Natural killer cell (primary cell): ENCODE measurements around the gene CFAP99. TPM values are rescaled to one million over a fixed set of nuclear protein-coding genes. Genes with fewer than 3 reads are reported as not detected.

ENCODE experiments used
- ATAC-seq, 3 donors: fragments of 150-1000 bp in 2 of 3; fragments of 200-7000 bp in 1 of 3; cut with Tn5 transposase; 1 replicate in 1 of 3; 2 replicates in 2 of 3; pipeline ENCODE4 v1.10.0; 2021; ENCODE audit warnings: mild to moderate bottlenecking in 2 of 3, moderate library complexity in 2 of 3
- DNase-seq, 2 donors: peaks; one replicate each; pipeline versions ENCODE4 v3.0.0 to v3.0.0-alpha.2; 2013 to 2021; ENCODE audit warnings: mixed read lengths in 1 of 2
- H3K27ac ChIP-seq: one replicate; pipeline ENCODE4 v1.5.1; 2013; ENCODE audit warnings: mild to moderate bottlenecking, low read length
- H3K27me3 ChIP-seq: one replicate; pipeline ENCODE4 v1.6.1; 2013; ENCODE audit warnings: low read length; ENCODE audit not compliant: control insufficient read depth, insufficient read depth
- H3K36me3 ChIP-seq: one replicate; pipeline ENCODE4 v1.6.1; 2013; ENCODE audit warnings: low read length; ENCODE audit not compliant: control insufficient read depth, insufficient read depth
- H3K4me1 ChIP-seq: one replicate; pipeline ENCODE4 v1.6.1; 2013; ENCODE audit warnings: low read length; ENCODE audit not compliant: control insufficient read depth, insufficient read depth
- H3K4me3 ChIP-seq: one replicate; pipeline ENCODE4 v1.5.1; 2013; ENCODE audit warnings: low read length
- H3K9me3 ChIP-seq: one replicate; pipeline ENCODE4 v1.6.1; 2013; ENCODE audit warnings: low read length; ENCODE audit not compliant: control insufficient read depth, insufficient read depth
- H3K27ac Mint-ChIP-seq, 2 donors: one replicate each; pipeline ENCODE4 v1.8.0; 2022; ENCODE audit warnings: mild to moderate bottlenecking in 2 of 2, mixed read lengths in 2 of 2, moderate library complexity in 1 of 2
- H3K27me3 Mint-ChIP-seq, 2 donors: one replicate each; pipeline ENCODE4 v1.8.0; 2022; ENCODE audit warnings: low read depth in 2 of 2, mixed read lengths in 2 of 2
- H3K36me3 Mint-ChIP-seq: one replicate; pipeline ENCODE4 v1.8.0; 2022; ENCODE audit warnings: mixed read lengths
- H3K4me1 Mint-ChIP-seq, 2 donors: one replicate each; pipeline ENCODE4 v1.8.0; 2022; ENCODE audit warnings: mixed read lengths in 2 of 2
- H3K4me3 Mint-ChIP-seq: one replicate; pipeline ENCODE4 v1.8.0; 2022; ENCODE audit warnings: mild to moderate bottlenecking, moderate library complexity, mixed read lengths
- H3K9me3 Mint-ChIP-seq, 2 donors: one replicate each; pipeline ENCODE4 v1.8.0; 2022; ENCODE audit warnings: mixed read lengths in 2 of 2
- CTCF ChIP-seq: fragments of 200-600 bp; IDR thresholded peaks from one replicate; pipeline ENCODE4 v1.8.0; 2022; ENCODE audit warnings: antibody characterized with exemption
- WGBS: methylation state at CpG from one replicate; pipeline ENCODE4 v1.1.7; 2013; ENCODE audit warnings: missing lambda C conversion rate; ENCODE audit not compliant: insufficient coverage; 5-methylcytosine and 5-hydroxymethylcytosine counted together
- intact Hi-C: fragments of 100-400 bp; cut with micrococcal nuclease; formaldehyde crosslinking; loops from one replicate; pipeline ENCODE4 v1.14.2; 2022
- total RNA-seq, 4 donors: library from RNA; stranded (reverse); fragments of 120-200 nt in 1 of 4; gene quantifications; one replicate each; pipeline versions ENCODE4 v1.2.3 to v1.2.4, GENCODE V29; 2013 to 2022

CFAP99 gene
- total RNA-seq, 3 donors from 2014 or later (not counting 1 experiment from before 2014, with no cell fraction given), result not detected

GRCh38 chr4:2383760-2384159 lies 35.0 kb upstream of the CFAP99 start:
- ATAC-seq, result no peak
- peaks cover 21 to 38% of the 10 kb centered on the region in 2 donors for H3K4me1 Mint-ChIP-seq
- WGBS, result 95% methylated on average over 5 of the region's 5 CpGs

GRCh38 chr4:2384245-2384644 lies 34.5 kb upstream of the CFAP99 start:
- 92% methylated on average over 6 of the region's 6 CpGs for WGBS
- no peak overlapping the region for H3K4me3 ChIP-seq
- no peaks in the 10 kb centered on the region for H3K9me3 ChIP-seq
- TF ChIP-seq CTCF, result no peak
- H3K4me3 Mint-ChIP-seq, result no peak overlapping the region
- H3K36me3 ChIP-seq, result no peaks in the 10 kb centered on the region
- H3K9me3 Mint-ChIP-seq, result no peaks in the 10 kb centered on the region
- H3K27me3 ChIP-seq, result no peaks in the 10 kb centered on the region
- H3K27ac ChIP-seq, result no peak overlapping the region
- H3K36me3 Mint-ChIP-seq, result no peaks in the 10 kb centered on the region
- H3K27ac Mint-ChIP-seq, result peak overlapping the region; percentile 32 to 53
- DNase-seq (no peak), ATAC-seq (no peak)
- intact Hi-C loops, result no loop called here
- H3K27me3 Mint-ChIP-seq, result no peaks in the 10 kb centered on the region
- H3K4me1 ChIP-seq, result peaks cover 7% of the 10 kb centered on the region
- H3K4me1 Mint-ChIP-seq, result peaks cover 21 to 43% of the 10 kb centered on the region in 2 donors

More at GRCh38 chr4:2383760-2384159, 35.0 kb upstream of the CFAP99 start:
- no peak for TF ChIP-seq CTCF
- Mint-ChIP-seq H3K9me3 (no peaks in the 10 kb centered on the region), H3K4me3 (no peak overlapping the region), H3K36me3 (no peaks in the 10 kb centered on the region), H3K27ac (peak overlapping the region; percentile 32 to 53), H3K27me3 (no peaks in the 10 kb centered on the region)
- no peaks in the 10 kb centered on the region for H3K9me3 ChIP-seq
- intact Hi-C loops, result no loop called here
- no peak overlapping the region for H3K4me3 ChIP-seq
- H3K36me3 ChIP-seq, result no peaks in the 10 kb centered on the region
- H3K27me3 ChIP-seq, result no peaks in the 10 kb centered on the region
- H3K4me1 ChIP-seq, result peaks cover 3% of the 10 kb centered on the region
- no peak for DNase-seq
- no peak overlapping the region for H3K27ac ChIP-seq

- no peak overlapping the region for H3K27ac Mint-ChIP-seq
Observed at GRCh38 chr4:2385516-2385915, 33.2 kb upstream of the CFAP99 start.

More at GRCh38 chr4:2385516-2385915, 33.2 kb upstream of the CFAP99 start:
- Mint-ChIP-seq H3K36me3 (no peaks in the 10 kb centered on the region), H3K9me3 (no peaks in the 10 kb centered on the region), H3K4me1 (peaks cover 32 to 52% of the 10 kb centered on the region in 2 donors), H3K27me3 (no peaks in the 10 kb centered on the region), H3K4me3 (no peak overlapping the region)
- Histone ChIP-seq H3K9me3 (no peaks in the 10 kb centered on the region), H3K27ac (no peak overlapping the region), H3K27me3 (no peaks in the 10 kb centered on the region), H3K4me3 (no peak overlapping the region), H3K36me3 (no peaks in the 10 kb centered on the region), H3K4me1 (peaks cover 20% of the 10 kb centered on the region)
- WGBS, result 97% methylated on average over 8 of the region's 8 CpGs
- ATAC-seq (no peak), DNase-seq (no peak)
- intact Hi-C loops, result no loop called here
- TF ChIP-seq CTCF, result no peak
